ENCODE measurements around the gene CELSR1.

Gene CELSR1

DNA sequence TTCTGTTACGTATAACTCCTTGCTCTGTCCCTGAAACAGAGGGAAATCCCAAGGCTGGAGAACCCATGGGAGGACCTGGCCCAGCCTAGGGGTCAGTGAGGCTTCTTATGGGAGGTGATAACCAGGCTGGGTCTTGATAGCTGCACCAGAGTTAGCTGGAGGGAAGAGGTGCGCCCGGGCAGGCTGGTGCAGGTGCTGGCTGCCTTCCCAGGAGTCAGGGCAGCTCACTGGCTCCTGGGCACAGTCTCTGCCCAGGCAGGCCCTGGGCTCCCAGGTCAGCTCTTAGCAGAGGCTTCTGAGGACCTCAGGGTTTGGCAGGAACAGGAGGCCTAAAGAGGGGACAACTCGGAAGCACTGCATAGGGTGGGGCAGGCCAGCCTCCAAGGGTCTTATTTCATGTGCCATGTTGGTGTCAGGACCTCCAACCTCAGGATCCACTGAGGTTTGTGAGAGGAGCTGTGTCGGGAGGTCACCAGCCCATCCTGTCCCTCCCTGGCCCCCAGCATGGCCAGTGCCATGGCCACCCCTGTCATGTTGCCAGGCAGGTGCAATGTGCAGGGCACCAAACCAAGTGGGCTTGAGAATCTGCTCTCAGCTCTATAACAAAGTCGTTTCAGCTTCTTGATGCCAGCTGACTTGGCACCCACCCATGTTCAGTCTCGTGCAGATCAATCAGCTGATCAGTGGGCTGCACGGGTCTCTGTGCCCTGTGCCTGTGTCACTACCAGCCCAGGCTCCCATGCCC, 20.5 kb upstream of the CELSR1 start:
- DNase-seq (ENCODE audit: low read depth in 3 of 3), result no peak

DNA sequence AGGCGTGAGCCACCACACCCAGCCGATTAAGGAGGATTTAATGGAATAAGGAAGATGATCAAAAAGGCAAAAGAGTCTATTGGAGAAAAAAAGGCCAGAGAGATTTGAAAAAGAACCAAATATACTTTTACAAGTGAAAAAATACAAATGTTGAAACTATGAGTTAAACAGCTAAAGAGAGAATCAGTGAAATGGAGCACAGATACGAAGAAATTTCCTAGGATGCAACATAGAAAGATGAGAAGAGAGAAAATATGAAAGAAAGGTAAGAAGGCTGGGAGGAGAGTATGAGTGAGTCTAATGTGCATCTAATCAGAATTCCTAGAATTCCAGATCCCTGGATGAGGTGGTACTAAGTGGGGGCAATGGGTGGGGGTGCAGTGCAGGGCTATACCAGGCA, 19.4 kb upstream of the CELSR1 start:
- DNase-seq (ENCODE audit: low read depth in 3 of 3), result no peak

DNA sequence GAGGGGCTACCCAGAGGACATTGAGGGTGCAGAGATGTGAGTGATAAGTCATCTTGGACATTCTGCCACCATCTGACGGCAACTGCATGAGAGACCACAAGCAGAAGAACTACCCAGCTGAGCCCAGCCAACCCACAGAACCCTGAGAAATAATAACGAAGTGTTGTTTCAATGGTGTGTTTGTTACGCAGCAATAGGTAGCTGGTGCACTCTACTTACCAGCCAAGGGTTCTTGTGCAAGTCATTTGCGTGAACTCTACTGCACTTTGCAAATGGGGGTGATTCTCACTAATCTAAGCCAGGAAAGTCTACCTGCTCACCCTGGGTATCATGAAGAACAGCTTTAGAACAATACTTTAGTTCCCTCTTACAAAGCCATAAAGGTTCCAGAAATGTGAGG, 15.8 kb upstream of the CELSR1 start:
- no peak for DNase-seq (ENCODE audit: low read depth in 3 of 3)

DNA sequence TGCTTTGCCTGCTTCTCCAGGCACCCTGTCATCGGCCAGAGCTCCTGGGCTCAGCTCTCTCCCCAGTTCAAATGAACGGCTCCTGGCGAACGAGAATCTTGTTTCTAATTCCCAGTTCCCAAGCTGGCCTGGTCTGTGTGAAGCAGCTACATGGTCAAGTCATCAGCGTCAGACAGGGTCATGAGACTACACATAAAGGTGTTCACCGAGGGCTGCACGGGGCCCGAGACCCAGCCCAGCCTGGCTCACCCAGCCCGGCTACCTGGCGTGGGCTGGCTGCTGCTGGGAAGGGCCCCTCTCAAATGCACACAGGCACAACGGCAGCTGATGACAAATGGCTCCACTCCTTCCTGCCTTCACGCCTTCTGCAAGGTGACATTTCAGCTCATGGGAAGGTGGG, 14.6 kb upstream of the CELSR1 start:
- no peak for DNase-seq (ENCODE audit: low read depth in 3 of 3)

DNA sequence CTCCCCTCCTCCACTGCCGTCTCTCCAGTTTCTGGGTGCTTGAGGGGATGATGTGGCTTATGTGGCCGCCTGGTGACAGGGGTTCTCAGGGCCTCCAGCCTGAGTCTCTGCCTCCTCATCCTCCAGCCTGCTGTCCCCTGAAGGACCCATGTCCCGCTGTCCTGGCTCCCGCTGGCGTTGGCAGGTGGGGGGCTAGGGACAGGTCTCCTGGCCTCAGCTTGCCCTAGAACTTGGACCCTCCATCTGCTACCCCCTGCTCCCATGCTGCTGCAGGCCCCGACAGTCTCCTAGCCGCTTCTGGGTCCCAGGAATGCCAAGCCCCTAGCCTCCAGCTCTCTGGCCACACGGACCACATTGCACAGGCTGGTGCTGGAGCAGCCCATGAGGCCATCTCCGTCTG, 13.9 kb upstream of the CELSR1 start:
- DNase-seq (ENCODE audit: low read depth in 3 of 3), result no peak

DNA sequence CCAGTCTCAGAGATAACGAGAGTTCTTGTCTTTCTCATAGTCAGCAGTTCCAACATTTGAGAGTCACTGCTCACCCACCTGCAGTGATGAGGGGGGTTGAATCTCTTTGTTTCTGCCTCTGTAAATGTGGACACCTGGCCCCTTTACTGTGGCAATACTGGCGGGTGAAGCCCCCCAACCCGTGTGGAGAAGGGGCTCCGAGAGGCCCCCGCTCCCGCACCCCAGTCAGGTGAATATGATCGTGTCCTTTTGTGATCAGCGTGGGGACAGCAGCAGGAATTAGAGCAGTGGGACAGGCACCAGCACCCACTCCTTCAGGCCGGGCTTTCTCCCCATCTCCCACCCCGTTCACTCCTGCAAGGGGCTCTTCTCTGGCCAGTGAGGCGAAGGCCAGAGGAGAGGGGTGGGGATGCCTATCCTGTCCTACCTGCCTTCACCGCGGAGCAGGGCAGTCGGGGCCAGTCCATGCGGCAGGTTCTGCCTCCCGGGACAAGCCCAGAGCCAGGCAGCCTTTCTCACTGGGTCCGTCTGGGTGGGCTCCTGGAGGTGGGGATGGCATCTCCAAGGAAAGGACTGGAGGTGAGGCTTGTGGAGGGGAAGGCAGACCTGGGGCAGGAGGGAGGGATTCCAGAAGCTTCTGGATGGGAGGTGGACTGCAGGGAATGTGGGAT, 12.7 kb upstream of the CELSR1 start:
- DNase-seq (ENCODE audit: low read depth in 3 of 3), result no peak

DNA sequence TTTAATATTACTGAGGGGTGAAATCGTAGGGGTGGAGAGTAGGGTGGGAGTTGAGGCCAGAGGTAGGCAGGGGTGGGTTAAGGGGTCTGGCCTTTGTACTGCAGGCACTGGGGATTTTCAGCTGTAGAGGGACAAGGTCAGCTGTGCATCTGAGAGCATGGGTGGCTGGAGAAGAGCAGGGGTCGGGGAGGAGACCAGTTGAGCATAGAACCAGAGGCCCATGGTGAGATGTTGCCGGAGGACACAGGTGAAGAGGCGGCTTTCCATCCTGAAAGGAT, 12.1 kb upstream of the CELSR1 start:
- no peak for DNase-seq (ENCODE audit: low read depth in 3 of 3)

DNA sequence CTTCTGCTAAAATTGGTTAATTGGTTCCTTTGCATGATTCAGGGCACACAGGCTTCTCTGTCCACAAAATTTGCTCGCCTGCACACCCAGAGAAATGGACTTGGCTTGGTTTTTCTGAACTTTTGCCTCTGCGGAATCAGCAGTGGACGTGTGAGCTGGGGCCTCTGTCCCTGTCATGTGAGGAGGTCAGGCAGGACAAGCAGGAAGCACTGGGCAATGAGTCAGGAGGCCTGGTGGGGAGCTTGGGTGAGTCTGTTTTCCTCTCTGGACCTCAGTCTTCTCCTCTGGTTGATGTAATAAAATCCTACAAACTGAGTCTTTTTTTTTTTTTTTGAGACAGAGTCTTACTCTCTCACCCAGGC, 10.4 kb upstream of the CELSR1 start:
- DNase-seq (ENCODE audit: low read depth in 3 of 3), result no peak

DNA sequence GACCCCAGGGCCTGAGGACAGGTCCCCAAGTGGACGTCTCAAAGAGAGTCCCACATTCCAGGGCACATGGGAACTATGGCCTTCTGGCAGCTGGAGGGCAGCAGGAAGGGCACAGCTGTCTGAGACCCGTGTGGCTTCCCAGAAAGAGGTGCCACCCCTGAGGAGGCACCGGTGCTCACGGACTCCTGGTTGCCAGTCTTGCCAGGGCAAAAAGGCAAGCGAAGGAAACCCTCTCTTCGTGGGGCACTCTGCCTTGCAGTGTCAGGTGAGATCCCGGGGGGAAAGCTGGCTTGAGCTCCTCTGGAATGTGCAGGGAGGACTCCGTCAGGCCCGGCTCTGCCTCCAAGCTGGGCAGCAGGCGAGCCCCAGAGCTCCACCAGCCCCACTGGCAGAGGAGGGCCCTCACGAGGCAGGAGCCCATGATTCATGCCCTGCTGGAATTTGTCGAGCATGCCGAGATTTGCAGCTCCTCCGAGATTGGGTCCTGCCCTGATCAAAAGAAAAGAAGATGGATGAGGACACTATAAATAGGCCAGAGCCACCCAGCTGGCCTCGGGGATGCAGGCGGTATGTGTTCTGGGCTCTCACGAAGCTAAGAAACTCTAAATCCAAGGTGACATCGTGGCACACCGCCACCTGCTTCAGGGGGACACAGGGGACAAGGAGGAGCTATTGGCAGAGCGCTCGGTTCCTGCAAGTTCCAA, 9.9 kb upstream of the CELSR1 start:
- no peak for DNase-seq (ENCODE audit: low read depth in 3 of 3)

DNA sequence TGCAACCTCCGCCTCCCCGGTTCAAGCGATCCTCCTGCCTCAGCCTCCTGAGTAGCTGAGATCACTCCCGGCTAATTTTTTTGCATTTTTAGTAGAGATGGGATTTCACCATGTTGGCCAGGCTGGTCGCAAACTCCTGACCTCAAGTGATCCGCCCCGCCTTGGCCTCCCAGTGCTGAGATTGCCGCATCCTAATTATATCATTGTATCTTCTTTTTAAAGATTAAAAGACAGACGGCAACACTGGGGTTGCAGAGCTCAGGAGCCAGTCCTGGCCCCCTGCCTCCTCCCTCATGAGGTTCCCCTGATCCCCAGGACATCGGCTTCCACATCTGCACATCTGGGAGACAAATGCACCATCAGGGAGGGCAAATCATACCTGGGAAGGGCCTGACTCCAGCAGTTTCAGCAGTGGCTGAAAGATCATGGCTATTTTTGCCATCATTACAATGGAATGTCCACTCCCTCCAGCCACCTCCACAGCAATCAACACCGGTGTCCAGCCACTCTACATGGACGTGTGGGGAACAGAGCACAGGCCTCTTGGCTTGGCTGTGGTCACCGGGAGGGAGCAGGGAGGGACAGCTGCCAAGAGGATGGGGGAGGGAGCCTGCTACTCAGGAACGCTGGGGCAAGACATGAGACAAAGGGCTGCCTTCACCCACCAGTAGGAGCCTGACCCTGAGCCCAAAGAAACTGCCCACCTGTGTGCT, 9.2 kb upstream of the CELSR1 start:
- no peak for DNase-seq (ENCODE audit: low read depth in 3 of 3)

DNA sequence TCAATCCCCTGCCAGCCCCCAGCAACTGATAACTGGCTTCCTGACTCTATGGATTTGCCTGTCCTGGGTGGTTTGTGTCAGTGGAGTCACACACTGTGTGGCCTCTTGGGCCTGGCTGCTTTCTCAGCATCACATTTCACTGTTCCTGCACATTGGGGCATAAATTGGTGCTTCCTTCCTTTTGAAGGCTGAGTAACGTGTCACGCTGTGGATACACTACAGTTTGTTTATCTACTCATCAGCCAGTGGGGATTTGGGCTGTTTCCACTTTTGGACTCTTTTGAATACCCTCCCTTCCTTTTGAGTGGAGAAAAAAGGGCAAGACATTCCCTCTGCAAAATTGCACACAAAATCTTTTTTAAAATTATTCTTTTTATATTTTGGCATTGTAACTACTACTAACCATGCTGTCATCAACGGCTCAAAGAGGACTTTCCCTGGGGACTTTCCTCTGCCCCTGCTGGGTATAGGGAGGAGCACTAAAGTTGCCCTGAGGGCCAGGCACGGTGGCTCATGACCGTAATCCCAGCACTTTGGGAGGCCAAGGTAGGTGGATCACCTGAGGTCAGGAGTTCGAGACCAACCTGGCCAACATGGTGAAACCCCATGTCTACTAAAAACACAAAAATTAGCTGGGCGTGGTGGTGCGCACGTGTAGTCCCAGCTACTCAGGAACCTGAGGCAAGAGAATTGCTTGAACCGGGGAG, 7.8 kb upstream of the CELSR1 start:
- no peak for DNase-seq (ENCODE audit: low read depth in 3 of 3)

DNA sequence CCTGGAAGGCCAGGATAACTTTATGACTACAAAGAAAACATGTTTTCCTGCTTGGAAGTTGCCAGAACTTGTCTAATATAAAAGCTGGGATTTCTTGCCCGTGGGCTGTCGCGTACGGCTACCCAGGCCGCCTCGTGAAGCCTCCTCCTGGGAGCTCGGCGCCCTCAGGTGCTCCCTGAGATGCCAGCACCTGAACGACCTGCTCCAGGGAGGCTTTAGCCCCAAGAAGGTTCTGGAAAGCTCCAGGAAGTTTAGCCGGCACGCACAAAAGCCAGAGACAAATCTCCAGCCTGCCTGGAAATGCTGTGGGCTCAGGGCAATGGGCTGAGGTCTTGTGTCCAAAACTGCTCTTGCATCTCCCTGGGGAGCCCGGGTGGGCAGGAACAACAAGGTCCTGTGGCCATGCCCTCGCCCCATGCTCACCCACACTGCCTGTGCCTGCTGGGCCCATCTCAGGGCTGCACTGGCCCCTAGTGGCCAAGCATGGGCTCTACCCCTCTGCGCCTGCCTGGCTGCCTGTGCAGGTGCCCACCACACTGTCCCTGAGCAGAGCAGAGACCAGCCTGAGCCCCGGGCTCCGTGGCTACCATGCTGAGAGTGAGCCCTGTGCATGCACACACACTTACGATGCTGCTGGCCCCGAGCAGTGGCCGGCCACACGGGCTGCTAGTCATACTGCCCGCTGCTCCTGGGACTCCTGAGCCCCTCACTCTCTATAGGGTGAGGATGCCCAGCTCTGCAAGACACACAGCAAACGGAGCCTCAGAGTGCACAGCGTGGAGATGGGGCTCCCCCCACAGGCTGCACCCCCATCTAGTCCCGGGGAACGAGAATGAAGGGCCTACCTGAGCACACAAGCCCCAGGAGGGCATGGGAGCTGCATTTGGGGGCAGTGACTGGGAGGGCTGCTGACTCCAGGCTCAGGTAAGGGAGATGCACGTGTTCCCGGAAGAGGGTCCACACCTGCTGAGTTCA, 4.9 kb upstream of the CELSR1 start:
- peak; percentile 48 to 56 (median 53) for DNase-seq (ENCODE audit: low read depth in 3 of 3)

DNA sequence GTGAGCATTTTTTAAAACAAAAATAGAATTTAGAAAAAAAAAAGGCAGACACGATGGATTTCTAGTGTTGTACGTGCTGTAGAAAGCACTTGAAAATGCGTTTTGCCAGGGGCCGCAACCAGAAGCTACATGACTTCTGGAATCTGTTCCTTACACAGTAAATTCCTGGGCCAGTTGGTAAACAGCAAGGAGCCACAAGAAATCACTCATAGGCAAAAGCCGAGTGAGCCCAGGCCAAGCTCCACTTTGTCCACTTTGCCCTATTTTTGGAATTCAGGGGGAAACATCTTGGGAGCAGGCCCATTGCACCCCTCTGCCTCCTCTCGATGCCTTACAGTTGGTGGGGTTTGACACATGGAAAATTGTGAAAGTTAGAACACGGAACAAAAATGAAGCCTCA, 4.1 kb upstream of the CELSR1 start:
- DNase-seq (ENCODE audit: low read depth in 3 of 3), result no peak

DNA sequence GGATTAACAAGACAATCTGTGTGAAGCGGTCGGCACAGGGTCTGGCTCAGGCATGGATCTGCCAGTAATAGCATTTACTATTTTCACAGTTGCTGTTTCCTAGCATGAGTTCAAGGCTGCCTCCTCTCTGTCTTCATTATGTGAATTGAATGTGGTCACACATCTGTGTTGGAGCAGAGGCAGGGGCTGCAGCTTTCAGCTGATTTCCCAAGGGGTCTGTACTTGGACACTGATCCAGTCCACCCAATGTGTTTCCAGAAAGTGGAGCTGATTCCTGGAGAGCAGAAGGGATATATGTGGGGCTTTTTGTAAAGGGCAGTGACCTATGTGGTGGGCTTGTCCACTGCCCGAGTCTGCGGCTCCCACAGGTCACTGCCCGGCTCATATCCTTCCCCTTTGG, 3.5 kb upstream of the CELSR1 start:
- no peak for DNase-seq (ENCODE audit: low read depth in 3 of 3)

DNA sequence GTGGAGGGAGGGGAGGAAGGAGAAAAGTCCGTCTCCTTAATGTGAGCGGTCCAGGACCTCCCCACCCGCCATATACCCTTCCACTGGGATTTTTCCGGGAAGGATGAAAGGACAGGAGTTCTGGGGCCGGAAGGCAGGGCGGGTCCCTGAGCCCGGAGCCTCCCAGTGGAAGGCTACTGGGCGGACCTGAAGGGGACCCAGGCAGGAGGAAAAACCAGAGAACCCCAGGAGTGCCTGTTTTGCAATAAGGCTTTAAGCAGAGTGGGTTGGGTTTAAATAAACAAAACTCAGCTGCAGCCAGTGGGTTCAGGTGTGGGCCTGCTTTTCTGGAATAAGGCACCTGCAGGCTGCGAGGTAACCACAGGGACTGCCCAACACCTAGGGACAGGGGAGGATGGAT, 1.7 kb upstream of the CELSR1 start:
- DNase-seq (ENCODE audit: low read depth in 3 of 3), result no peak

DNA sequence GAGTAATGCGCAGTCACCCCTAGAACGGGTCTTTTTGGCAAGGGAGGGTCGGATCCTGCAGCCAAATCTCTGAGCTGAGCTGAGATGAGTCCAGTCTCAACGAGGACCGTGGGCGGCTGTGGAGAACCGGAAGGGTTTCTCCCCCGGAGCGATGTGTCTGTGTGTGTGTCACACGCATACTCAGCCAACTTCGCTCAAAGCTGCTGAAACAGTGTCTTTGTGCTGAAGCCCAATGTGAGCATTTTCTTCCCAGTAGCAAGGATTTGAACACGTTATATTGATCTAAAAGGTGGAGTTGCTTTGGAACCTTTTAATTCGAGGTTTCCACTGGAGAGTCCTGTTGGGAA, 1.4 kb upstream of the CELSR1 start:
- DNase-seq (ENCODE audit: low read depth in 3 of 3), result no peak

DNA sequence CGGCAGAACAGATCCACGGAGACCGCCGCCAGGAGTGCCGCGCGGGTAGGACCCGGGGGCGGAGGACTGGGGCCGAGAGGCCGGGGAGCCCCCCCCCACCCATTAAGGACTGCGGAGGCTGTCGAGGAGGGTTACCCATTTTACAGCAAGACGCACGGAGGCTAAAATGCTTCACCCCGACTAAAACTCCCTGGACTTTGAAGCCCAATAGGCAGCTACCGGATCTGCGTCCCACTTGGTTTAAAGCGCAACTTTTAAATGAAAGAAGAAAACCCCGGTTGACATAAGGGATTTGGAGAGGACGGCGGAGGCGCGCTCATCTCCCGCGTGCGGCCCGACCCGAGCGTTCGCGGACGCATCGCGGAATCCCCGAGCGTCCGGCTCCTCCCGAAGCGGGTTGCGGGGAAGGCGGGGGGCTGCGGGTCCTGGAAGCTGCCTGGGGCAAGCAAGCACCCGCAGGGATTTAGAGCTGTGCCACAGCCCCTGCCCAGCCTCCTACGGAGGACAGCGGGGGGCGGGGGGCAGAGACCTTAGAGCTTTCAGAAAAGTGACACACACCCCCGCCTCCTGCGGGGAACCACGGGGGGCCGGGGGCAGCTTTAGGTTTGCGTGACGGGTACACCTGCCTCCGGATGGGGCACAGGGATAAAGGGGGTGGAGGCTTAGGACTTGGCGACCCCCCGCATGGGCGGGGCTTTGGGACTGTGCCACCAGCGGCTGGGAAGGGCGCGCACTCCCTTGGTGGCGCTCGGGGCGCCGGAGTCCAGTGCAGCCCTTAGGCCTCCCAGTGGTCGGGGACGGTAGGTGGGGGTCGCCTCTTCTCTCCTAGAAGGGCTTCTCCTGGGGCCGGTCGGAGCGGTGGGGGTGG, 760 bp upstream of the CELSR1 start:
- DNase-seq (ENCODE audit: low read depth in 3 of 3), result no peak

DNA sequence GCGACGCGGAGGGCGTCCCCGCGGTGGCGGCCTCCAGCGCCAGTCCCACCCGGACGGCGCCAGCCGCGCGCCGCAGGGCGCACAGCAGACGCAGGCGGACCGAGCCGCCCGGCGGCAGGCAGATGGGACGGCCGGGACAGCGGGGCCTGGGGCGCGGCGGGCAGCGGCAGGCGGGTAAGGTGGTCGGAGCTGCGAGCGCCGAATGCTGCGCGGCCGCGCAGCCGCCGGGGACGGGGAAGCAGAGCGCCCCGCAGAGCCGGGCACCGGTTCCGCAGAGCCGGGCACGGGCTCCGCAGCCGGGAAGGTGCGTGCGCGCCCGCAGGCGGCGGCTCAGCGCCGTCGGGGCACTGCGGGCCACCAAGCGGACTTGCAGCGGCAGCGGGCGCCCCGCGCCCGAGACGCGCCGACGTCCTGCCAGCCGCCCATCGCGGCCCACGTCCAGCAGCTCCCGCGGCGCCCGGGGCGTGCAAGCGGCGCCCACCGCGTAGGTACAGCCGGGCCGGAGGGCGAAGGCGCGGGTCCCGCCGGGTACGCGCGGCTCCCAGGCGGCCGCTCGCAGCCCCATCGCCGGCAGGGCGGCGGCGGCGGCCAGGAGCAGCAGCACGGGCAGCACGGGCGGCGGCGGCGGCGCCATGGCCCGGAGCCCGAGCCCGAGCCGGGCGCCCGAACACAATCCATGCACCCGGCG, 739 bp downstream of the CELSR1 start:
- DNase-seq (ENCODE audit: low read depth in 3 of 3), result no peak

DNA sequence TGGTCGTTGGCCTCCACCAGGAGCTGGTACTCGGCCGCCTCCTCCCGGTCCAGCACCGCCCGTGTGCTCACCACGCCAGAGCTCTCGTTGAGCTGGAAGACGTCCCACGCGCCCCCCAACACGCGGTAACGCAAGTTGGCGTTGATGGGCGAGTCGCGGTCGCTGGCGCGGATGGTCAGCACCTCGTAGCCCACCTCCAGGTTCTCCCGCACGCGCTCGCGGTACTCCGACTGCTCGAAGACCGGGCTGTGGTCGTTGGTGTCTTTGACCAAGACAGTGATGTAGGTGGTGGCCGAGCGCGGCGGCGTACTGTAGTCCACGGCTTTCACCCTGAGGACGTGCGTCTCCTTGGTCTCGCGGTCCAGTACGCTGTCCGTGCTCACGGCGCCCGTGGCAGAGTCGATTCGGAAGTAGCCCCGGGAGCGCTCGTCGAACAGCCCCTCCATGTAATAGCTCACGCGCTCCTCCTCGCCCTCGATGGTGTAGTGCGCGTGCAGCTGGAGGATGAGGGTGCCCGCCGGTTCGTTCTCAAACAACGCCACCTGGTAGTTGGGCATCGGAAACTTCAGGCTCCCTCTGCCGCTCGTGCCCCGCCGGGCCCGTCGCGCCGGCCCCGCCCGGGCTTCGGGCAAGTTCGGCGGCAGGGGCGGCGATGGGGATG, 1.4 kb downstream of the CELSR1 start:
- DNase-seq (ENCODE audit: low read depth in 3 of 3), result no peak
